SKM-1 treated with dmso at 0.1 percent for 144 hours (cell line): ENCODE measurements around the gene RNMT.

Experiments used
- DNase-seq: peaks from one replicate; lab custom pipeline; 2025; ENCODE audit not compliant: unreplicated experiment; lab: John Stamatoyannopoulos, UW

The RNMT gene

GRCh38 chr18:13809531-13810255 is 83.2 kb downstream of the RNMT start:
- DNase-seq = no peak

GRCh38 chr18:13810950-13811485 is 84.5 kb downstream of the RNMT start:
- DNase-seq = no peak

- DNase-seq = peak; percentile 14
These were observed 85.5 kb downstream of the RNMT start for GRCh38 chr18:13811993-13812392.

GRCh38 chr18:13813271-13813849 is 86.9 kb downstream of the RNMT start:
- DNase-seq = peak; percentile 50
